Ishikawa (cell line): ENCODE data around the gene ARHGEF7.

Experiments used
- CEBPB ChIP-seq: IDR thresholded peaks from 2 replicates; pipeline ENCODE4 v1.6.1; 2012
- CREB1 ChIP-seq: IDR thresholded peaks from 2 replicates; pipeline ENCODE4 v1.6.1; 2012; ENCODE audit warnings: low read depth
- EGR1 ChIP-seq: IDR thresholded peaks from 2 replicates; pipeline ENCODE4 v1.6.1; 2012
- EP300 ChIP-seq: IDR thresholded peaks from 2 replicates; pipeline ENCODE4 v1.6.1; 2012; ENCODE audit warnings: borderline replicate concordance
- FOXM1 ChIP-seq: IDR thresholded peaks from 2 replicates; pipeline ENCODE4 v1.6.1; 2012; ENCODE audit warnings: low read depth, borderline replicate concordance
- MAX ChIP-seq: IDR thresholded peaks from 2 replicates; pipeline ENCODE4 v1.6.1; 2012
- NFIC ChIP-seq: IDR thresholded peaks from 2 replicates; pipeline ENCODE4 v1.6.1; 2012
- RAD21 ChIP-seq: IDR thresholded peaks from 2 replicates; pipeline ENCODE4 v1.6.1; 2012; ENCODE audit warnings: low read depth
- REST ChIP-seq: IDR thresholded peaks from 2 replicates; pipeline ENCODE4 v1.6.1; 2012; ENCODE audit warnings: low read depth, mild to moderate bottlenecking
- TAF1 ChIP-seq: IDR thresholded peaks from 2 replicates; pipeline ENCODE4 v1.6.1; 2012; ENCODE audit warnings: low read depth, mild to moderate bottlenecking
- TCF12 ChIP-seq: IDR thresholded peaks from 2 replicates; pipeline ENCODE4 v1.6.1; 2012; ENCODE audit warnings: low read depth
- TEAD4 ChIP-seq: IDR thresholded peaks from 2 replicates; pipeline ENCODE4 v1.6.1; 2012
- USF1 ChIP-seq: IDR thresholded peaks from 2 replicates; pipeline ENCODE4 v1.6.1; 2012
- YY1 ChIP-seq: IDR thresholded peaks from 2 replicates; pipeline ENCODE4 v1.6.1; 2012; ENCODE audit warnings: low read depth
- ZBTB7A ChIP-seq: IDR thresholded peaks from 2 replicates; pipeline ENCODE4 v1.6.1; 2012; ENCODE audit warnings: low read depth

ARHGEF7 gene

GRCh38 chr13:111278743-111279652, 163.9 kb downstream of the ARHGEF7 start:
- TF ChIP-seq MAX (no peak), REST (no peak), USF1 (no peak), ZBTB7A (no peak), EP300 (no peak), RAD21 (no peak), YY1 (no peak), FOXM1 (no peak), TCF12 (no peak), TAF1 (no peak), TEAD4 (no peak), CREB1 (no peak), EGR1 (no peak), NFIC (no peak)

GRCh38 chr13:111280226-111280625, 165.1 kb downstream of the ARHGEF7 start:
- TF ChIP-seq NFIC (no peak), REST (no peak), EGR1 (no peak), YY1 (no peak), USF1 (no peak)

GRCh38 chr13:111280681-111281585, 165.8 kb downstream of the ARHGEF7 start:
- TF ChIP-seq REST: no peak
- no peak for TF ChIP-seq ZBTB7A
- no peak for TF ChIP-seq TEAD4
- no peak for TF ChIP-seq NFIC
- no peak for TF ChIP-seq TAF1
- no peak for TF ChIP-seq RAD21
- TF ChIP-seq CREB1: no peak
- no peak for TF ChIP-seq FOXM1
- TF ChIP-seq EGR1: no peak
- no peak for TF ChIP-seq EP300
- no peak for TF ChIP-seq YY1
- TF ChIP-seq MAX: no peak
- TF ChIP-seq TCF12: no peak
- TF ChIP-seq USF1: no peak
- no peak for TF ChIP-seq CEBPB
